GM19452 (cell line): ENCODE measurements around the gene CLEC4M.
"Not testable (repeated sequence)": the region's sequence is repeated elsewhere in the genome, so short reads cannot be mapped to it uniquely, and the experiment has no call there.

Experiments used
- ATAC-seq: cut with Tn5 transposase; IDR thresholded peaks from one replicate; pipeline ENCODE4 v1.9.1; 2021; ENCODE audit not compliant: unreplicated experiment

CLEC4M gene

DNA sequence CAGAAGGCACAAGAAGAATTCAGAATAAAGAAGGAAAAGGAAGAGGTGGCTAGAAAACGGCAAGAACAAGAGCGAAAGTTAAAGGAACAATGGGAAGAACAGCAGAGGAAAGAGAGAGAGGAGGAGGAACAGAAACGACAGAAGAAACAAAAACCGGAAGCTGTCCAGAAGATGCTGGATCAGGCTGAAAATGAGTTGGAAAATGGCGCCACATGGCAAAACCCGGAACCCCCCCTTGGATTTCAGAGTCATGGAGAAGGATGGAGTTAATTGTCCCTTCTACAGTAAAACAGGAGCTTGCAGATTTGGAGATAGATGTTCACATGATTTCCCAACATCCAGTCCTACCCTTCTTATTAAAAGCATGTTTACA is 22.4 kb upstream of the CLEC4M start:
- ATAC-seq = no peak

DNA sequence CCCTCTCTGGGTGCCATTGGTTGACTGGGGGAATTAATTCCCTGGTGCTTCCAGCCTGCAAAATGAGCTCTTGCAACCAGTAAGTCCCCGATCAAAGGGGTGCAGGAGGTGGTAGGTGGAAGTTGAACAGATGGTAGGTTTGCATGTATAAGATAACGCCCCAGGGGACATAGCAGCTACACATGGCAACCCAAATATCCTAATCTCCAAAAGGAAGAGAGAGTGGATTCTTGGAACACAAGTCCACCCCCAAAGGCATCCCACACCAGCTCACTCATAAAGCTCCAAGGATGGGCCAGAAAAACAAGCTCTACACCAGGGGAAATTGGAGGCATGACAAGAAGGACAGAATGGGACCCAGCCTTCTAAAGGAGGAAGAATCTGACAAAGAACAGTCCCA is 20.5 kb upstream of the CLEC4M start:
- ATAC-seq = no peak

DNA sequence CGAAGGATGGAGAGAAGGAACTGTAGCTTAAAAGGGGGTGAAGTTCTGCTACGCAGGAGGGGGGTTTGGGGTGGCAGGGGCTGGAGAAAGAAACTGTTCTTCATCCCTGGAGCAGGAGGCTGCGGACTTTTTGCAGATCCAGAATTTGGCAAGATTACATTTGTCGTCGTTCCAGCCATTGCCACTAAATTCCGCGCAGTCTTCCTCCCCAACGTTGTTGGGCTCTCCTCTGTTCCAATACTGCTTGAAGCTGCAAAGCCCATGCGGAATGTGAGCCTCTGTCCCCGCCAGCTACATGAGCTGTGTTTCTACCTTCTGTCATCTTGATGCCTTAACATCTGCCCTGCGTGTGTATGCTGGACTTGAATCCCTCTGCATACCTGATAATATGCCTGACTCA is 20.1 kb upstream of the CLEC4M start:
- no peak for ATAC-seq

DNA sequence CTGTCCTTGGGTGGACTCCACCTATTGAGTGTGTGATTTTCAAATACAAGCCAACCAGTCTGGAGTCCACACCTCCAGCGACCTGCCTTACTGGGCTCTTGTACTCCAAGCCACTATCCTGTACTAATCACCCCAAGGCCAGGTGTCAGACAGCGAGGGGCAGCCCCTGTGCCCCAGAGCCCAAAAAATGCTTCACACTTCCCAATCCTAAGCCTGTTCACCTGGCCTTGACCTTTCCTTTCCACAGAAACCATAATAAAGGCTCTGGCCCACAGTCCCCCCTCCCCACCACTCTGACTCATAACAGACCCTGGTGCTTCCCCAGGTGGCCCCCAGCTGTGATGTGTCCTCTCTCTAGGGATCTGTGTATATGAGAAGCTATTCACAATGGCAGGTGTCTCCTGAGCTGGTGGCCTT is 19.6 kb upstream of the CLEC4M start:
- ATAC-seq = peak; percentile 70

DNA sequence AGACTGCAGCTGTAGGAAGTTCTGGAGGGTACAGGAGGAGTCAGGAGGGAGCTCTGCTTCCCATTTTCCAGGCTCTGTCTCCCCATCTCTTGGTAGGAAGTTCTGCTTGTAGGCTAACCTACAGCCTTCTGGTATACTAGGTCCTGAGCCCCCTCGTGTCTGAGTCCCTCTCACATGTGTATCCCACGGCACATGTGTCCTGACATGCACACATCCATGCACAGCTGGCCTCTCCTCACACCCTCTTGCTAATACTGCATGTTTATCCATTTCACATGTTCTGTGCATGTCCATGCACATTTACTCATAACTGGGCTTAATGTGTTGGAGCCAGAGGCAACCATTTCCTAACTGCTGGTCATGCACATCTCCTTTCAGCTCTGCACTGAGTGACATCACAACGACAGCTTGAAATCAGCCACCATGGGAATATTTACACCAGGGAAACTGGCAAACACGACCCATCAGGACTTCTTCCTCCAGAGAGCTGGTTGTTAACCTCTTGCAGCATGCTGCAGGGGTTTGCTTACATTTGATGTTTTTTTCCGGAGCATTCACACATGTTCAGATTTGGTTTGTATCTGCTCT is 18.8 kb upstream of the CLEC4M start:
- ATAC-seq = no peak

DNA sequence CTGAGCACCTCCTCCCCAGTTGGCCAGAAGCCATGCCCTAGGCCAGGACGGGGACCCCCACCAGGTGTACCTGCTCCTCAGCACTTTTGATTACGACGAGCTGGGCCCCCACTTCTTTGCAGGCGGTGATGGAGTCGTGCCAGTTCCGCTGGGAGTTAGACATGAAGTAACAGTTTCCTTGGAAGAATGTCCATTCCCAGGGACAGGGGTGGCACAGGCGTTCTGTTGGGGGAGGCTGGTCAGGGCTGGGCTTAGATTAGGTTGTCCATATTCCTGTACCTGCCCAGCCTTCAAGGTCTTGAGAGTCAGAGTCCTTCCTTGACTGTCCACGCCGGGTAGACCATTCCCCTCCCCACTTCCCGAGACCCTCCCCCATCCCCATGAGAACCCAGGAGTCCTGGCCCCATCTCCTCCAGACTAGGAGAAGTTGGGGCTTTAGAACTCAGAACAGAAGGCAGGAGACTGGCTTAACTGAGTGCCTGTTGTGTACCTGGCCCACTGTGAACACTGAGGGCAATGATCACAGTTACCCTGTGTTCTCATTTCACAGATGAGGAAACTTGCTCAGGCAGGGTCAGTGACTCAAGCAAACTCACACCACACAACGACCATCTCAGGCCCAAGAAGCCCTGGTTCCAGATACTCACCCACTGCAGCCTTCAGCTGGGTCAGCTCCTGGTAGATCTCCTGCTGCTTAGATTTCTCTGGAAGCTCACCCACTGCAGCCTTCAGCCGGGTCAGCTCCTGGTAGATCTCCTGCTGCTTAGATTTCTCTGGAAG is 18.0 kb upstream of the CLEC4M start:
- ATAC-seq = no peak

DNA sequence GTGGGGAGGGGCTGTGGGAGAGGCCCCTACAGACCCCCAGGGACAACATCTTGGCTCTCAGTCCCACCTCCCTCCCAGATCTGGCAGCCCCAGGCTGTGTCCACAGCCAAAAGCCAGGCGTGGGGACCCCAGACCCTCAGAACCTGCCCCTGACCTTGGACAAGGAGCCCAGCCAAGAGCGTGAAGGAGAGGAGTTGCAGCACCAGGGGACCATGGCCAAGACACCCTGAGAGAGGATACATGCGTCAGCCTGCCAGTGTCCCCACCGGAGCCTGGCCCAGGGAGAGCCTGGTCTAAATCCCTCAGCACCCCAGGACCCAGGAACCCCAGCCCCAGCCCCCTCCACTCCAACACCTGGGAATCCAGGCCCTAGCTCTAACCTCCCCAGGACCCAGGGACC is 16.7 kb upstream of the CLEC4M start:
- not testable (repeated sequence) for ATAC-seq

DNA sequence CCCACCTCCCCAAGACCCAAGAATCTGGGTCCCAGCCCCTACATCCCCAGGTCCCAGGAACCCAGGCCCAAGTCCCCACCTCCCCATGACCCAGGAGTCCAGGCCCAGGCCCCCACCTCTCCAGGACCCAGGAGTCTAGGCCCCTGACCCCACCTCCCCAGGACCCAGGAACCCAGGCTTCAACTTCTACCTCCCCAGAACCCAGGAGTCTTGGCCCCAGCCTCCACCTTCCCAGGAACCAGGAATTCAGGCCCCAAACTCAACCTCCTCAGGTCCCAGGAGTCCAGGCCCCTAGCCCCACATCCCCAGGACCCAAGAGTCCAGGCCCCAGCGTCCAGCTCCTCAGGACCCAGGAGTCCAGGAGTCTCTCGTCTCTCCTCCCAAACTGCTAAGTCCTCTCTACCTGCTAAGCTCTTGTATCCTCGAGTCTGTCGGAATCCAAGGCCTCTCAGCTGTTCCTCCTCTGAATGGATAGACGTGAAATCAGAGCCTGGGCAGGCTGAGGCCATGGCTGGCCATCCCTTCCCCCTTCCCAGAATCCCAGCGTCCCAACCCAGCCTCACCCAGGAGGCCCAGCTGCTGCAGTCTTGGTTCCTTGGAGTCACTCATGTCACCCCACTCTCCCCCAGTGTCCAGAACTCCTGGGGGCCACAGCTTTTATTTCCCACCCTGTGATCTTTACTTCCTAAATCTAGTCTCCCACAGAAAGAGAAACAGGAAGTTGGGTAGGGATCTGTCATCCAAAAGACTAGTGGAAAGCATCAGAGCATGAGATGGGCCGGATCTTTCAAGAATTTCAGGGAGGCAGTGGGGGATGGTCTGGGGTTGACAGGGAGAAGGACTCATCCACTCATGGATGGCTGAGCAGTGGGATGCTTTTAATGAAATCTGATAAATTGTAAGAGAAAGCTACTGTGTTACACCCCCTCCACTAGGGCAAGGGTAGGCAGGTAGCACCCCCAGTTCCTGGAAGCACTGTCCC is 15.8 kb upstream of the CLEC4M start, which contains the start of gene CD209:
Gene CD209, minus strand, starts transcription at position 632 of the 982 bp plus-strand sequence. Its CDS starts 23 bp downstream, at position 609.
- ATAC-seq = no peak

DNA sequence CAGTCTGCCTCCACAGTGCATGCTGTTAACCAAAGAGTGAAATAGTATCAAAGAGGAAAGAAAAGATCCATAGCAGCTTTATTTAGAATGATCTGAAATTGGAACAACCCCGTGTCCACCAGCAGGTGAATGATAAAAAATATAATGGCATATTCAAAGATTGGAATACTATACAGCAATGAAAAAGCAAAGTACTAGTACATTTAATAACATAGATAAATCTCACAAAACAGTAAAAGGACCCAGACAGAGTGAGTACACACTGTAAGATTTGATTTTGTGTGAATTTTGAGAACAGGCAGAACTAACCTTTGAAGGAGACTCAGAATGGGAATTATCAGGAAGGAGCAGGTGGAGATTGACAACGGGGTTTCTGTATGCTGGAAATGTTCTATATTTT is 14.9 kb upstream of the CLEC4M start:
- ATAC-seq = no peak

DNA sequence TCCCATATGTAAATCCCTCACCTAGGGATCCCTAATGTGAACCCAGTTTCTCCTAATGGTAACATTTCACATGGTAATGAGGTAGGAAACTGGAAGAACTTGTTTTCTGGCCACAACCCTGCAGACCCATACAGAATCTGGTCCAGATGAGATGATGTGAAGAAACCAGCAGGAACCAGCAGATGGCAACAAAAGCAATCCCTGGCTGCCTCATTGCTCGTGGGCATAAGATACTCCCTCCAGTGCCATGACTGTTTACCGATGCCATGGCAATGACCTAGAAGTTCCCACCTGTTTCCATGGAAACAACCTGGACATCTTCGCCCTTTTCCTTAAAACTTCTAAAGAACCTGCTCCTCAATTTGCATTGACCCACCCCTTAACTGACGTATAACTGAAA is 14.3 kb upstream of the CLEC4M start:
- no peak for ATAC-seq

DNA sequence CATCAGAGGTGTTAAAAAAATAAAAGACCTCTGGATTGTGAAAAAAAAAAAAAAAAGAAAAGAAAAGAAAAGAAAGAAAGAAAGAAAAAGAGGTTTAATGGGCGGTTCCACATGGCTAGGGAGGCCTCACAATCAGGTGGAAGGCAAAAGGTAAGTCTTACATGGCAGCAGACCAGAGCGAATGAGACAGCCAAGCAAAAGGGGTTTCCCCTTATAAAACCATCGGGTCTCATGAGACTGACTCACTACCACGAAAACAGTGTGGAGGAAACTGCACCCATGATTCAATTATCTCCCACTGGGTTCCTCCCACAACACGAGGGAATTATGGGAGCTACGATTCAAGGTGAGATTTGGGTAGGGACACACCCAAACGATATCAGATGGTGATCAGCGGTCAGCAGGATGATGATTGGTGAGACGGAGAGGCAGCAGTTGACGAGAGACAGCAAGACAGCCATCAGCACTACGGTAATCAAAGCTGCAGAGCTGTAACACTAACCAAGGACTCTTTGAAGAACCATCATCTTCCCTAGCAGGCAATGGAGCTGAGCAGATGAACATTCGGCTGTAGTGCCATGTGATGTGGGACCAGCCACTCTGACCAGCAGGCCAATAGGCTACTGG is 11.8 kb upstream of the CLEC4M start:
- no peak for ATAC-seq

DNA sequence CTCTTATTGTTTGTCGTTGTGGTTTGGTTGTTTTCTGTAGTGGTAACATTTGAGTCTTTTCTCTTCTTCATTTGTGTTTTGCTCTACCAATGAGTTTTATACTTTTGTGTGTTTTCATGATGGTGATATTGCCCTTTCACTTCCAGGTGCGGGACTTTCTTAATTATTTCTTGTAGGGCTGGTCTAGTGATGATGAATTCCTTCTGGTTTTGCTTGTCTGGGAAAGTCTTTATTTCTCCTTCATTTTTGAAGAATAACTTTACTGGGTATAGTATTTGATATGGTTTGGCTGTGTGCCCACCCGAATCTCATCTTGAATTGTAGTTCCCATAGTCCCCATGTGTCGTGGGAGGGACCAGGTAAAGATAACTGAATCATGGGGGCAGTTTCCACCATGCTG is 6.8 kb upstream of the CLEC4M start:
- ATAC-seq = no peak

DNA sequence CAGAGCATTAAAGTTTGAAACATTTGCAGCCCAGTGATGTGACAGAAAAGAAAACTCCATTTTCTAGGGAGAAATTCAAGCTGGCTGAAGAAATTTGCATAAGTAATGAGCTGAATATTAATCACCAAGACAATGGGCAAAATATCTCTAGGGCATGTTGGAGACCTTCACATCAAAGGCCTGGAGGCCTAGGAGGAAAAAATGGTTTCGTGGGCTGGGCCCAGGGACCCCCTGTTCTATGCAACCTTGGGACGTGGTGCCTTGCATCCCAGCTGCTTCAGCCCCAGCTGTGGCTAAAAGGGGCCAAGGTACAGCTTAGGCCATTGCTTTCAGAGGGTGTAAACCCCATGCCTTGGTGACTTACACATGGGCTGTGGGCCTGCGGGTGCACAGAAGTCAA is 5.7 kb upstream of the CLEC4M start:
- ATAC-seq = no peak

DNA sequence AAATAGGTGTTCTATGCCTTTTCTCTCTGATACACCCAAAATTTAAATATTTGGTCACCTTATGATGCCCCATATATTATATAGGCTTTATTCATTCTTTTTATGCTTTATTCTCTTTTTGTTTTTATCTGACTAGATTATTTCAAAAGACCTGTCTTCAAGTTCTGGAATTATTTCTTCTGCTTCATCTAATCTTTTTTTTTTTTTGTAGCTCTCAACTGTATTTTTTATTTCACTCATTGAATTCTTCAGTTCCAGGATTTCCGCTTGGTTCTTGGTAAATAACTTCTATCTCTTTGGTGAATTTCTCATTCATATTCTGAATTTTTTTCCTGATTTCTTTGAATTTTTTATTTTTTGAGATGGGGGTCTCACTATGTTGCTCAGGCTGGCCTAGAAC is 3.9 kb upstream of the CLEC4M start:
- no peak for ATAC-seq

DNA sequence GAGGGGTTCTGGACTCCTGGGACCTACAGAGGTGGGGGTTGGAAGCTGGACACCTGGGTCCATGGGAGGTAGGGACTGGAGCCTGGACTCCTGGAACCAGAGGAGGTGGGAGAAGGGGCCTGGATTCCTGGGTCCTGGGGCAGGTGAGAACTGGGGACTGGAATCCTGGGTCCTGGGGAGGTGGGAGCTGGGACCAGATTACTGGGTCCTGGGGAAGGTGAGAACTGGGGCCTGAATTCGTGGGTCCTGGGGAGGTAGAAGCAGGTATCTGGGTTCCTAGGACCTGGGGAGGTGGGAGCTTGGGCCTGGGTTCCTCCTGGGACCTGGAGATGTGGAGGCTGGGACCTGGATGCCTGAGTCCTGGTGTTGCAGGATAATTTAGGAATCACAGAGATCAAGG is 653 bp downstream of the CLEC4M start:
- no peak for ATAC-seq

DNA sequence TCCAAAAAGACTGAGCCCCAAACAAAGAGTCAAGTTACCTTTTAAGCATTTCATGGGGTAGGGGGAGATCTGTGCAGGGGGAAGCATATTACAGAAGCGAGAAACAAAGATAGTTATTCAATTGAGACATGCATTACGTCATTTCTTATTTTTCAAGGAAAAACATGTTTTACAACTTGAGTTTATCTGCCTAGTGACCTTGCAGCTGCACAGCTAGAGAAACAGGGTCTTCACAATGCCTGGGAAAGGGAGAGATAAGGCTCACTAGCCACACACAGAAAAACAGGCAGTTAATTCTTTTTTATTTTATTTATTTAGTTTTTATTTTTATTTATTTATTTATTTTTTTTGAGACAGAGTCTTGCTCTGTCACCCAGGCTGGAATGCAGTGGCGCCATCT is 1.1 kb downstream of the CLEC4M start:
- not testable (repeated sequence) for ATAC-seq

DNA sequence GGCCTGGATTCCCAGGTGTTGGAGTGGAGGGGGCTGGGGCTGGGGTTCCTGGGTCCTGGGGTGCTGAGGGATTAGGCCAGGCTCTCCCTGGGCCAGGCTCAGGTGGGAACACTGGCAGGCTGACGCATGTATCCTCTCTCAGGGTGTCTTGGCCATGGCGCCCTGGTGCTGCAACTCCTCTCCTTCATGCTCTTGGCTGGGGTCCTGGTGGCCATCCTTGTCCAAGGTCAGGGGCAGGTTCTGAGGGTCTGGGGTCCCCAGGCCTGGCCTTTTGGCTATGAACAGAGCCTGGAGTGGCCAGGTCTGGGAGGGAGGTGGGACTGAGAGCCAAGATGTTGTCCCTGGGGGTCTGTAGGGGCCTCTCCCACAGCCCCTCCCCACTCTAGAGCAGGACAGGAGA is 2.0 kb downstream of the CLEC4M start:
- ATAC-seq = not testable (repeated sequence)

DNA sequence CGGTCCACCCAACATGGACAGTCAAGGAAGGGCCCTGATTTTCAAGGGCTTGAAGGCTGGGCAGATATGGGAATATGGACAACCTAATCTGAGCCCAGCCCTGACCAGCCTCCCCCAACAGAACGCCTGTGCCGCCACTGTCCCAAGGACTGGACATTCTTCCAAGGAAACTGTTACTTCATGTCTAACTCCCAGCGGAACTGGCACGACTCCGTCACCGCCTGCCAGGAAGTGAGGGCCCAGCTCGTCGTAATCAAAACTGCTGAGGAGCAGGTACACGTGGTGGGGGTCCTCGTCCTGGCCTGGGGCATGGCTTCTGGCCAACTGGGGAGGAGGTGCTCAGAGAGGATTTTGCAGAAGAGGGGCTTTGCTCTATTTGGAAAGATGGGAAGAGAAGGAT is 3.5 kb downstream of the CLEC4M start:
- no peak for ATAC-seq

DNA sequence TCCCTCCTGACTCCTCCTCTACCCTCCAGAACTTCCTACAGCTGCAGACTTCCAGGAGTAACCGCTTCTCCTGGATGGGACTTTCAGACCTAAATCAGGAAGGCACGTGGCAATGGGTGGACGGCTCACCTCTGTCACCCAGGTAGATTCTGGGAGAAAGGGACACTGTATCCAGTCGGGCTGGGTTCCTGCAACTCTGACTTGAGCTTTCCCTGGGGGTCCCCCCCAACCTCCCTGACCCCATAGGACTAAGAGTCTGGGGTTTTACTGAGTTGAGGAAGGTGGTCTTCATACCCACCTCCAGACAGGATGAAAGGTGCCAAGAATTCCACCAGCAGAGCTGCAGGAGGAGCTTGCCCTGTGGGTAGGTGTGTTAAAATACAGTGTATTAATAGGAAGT is 4.4 kb downstream of the CLEC4M start:
- no peak for ATAC-seq

DNA sequence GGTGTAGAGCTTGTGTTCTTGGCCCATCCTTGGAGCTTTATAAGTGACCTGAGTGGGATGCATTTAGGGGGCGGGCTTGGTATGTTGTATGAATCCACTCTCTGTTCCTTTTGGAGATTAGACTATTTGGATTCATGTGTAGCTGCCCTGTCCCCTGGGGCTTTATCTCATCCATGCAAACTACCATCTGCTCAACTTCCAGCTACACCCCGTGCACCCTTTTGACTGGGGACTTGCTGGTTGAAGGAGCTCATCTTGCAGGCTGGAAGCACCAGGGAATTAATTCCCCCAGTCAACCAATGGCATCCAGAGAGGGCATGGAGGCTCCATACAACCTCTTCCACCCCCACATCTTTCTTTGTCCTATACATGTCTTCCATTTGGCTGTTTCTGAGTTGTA is 6.1 kb downstream of the CLEC4M start:
- ATAC-seq = no peak

DNA sequence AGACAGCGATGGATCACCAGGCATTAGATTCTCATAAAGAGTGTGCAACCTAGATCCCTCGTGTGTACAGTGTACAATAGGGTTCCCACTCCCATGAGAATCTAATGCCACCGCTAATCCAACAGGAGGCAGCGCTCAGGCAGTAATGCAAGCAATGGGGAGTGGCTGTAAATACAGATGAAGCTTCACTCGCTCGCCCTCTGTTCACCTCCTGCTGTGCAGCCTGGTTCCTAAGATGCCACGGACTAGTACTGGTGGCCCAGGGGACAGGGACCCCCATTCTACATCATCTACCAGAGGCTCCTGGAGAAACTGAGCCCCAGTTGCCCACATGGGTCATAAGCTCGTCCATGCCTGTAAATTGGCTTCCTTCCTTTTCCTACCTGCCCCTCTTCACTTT is 8.0 kb downstream of the CLEC4M start:
- no peak for ATAC-seq
